ENCODE measurements around the gene STPG2. TPM values are rescaled to one million over a fixed set of nuclear protein-coding genes. Genes with fewer than 3 reads are reported as not detected.

The STPG2 gene
- total RNA-seq, 2 donors from 2014 or later = 0.66 to 1.6 TPM

- ATAC-seq = peak; percentile 86
- DNase-seq = peak; percentile 20 to 46 (median 30)
Observed at GRCh38 chr4:97866821-97867556, 276.3 kb downstream of the STPG2 start.

GRCh38 chr4:97851115-97851514 is 292.2 kb downstream of the STPG2 start:
- Histone ChIP-seq H3K9me3 (no peaks in the 10 kb centered on the region), H3K27ac (no peak overlapping the region), H3K36me3 (replicated peaks in 1 of 2; ENCODE audit: insufficient read depth in 1 of 2, low read depth in 2 of 2) (no peaks in the 10 kb centered on the region), H3K27me3 (no peaks in the 10 kb centered on the region), H3K4me1 (no peaks in the 10 kb centered on the region), H3K4me3 (no peak overlapping the region)
- ATAC-seq (no peak), DNase-seq (no peak)
- TF ChIP-seq POLR2A (IDR thresholded peaks at IDR 0.05) = no peak
- TF ChIP-seq CTCF (IDR thresholded peaks at IDR 0.05) = no peak
- intact Hi-C loops (cut with DNase I) = no loop called here
- WGBS, 2 donors = 35 to 51% methylated on average over 1 of the region's 1 CpG

More at GRCh38 chr4:97866821-97867556, 276.3 kb downstream of the STPG2 start:
- intact Hi-C loops (cut with DNase I) = no loop called here
- peak overlapping the region in 1 of 4 donors; percentile 3 for H3K27ac ChIP-seq
- H3K4me1 ChIP-seq = peaks cover 23% of the 10 kb centered on the region
- TF ChIP-seq CTCF (IDR thresholded peaks at IDR 0.05) (no peak), POLR2A (IDR thresholded peaks at IDR 0.05) (no peak)
- no peaks in the 10 kb centered on the region for H3K9me3 ChIP-seq
- H3K27me3 ChIP-seq = no peaks in the 10 kb centered on the region
- no peak overlapping the region for H3K4me3 ChIP-seq
- H3K36me3 ChIP-seq (replicated peaks in 1 of 2; ENCODE audit: insufficient read depth in 1 of 2, low read depth in 2 of 2) = no peaks in the 10 kb centered on the region

- ATAC-seq (no peak), DNase-seq (no peak)
- TF ChIP-seq POLR2A (IDR thresholded peaks at IDR 0.05) (no peak), CTCF (IDR thresholded peaks at IDR 0.05) (no peak)
- Histone ChIP-seq H3K4me1 (no peaks in the 10 kb centered on the region), H3K27ac (no peak overlapping the region), H3K36me3 (replicated peaks in 1 of 2; ENCODE audit: insufficient read depth in 1 of 2, low read depth in 2 of 2) (no peaks in the 10 kb centered on the region), H3K9me3 (no peaks in the 10 kb centered on the region), H3K27me3 (no peaks in the 10 kb centered on the region), H3K4me3 (no peak overlapping the region)
- intact Hi-C loops (cut with DNase I) = no loop called here
Observed at GRCh38 chr4:97845758-97846157, 297.5 kb downstream of the STPG2 start.

- no peak for ATAC-seq
- no peaks in the 10 kb centered on the region for H3K9me3 ChIP-seq
- H3K4me1 ChIP-seq = no peaks in the 10 kb centered on the region
- H3K36me3 ChIP-seq (replicated peaks in 1 of 2; ENCODE audit: insufficient read depth in 1 of 2, low read depth in 2 of 2) = no peaks in the 10 kb centered on the region
- intact Hi-C loops (cut with DNase I) = no loop called here
- no peak for DNase-seq
- H3K4me3 ChIP-seq = no peak overlapping the region
- WGBS, 2 donors = 64 to 69% methylated on average over 1 of the region's 1 CpG
- no peak overlapping the region for H3K27ac ChIP-seq
- H3K27me3 ChIP-seq = no peaks in the 10 kb centered on the region
- TF ChIP-seq POLR2A (IDR thresholded peaks at IDR 0.05) = no peak
- no peak for TF ChIP-seq CTCF (IDR thresholded peaks at IDR 0.05)
Observed at GRCh38 chr4:97841512-97841911, 301.8 kb downstream of the STPG2 start.

DNA sequence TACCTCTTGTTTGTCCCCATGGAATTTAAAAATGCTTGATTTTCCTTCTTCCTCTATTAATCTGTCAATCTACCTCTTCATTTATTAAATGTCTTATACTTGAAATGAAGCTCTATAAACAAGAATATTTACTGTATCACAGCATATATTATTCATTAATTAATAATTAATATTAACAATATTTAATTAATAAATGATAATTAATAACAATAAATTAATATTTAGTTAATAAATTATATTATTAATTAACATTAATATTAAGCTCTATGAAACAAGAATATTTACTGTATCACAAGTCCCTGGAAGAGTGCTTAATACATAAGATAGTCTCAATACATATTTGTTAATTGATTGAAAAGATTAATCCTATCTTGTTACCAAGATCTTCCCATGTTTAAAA is 306.6 kb downstream of the STPG2 start:
- TF ChIP-seq POLR2A (IDR thresholded peaks at IDR 0.05) (no peak), CTCF (IDR thresholded peaks at IDR 0.05) (no peak)
- no peaks in the 10 kb centered on the region for H3K4me1 ChIP-seq
- no peaks in the 10 kb centered on the region for H3K27me3 ChIP-seq
- H3K27ac ChIP-seq = no peak overlapping the region
- ATAC-seq (no peak), DNase-seq (no peak)
- intact Hi-C loops (cut with DNase I) = no loop called here
- H3K4me3 ChIP-seq = no peak overlapping the region
- no peaks in the 10 kb centered on the region for H3K36me3 ChIP-seq (replicated peaks in 1 of 2; ENCODE audit: insufficient read depth in 1 of 2, low read depth in 2 of 2)
- H3K9me3 ChIP-seq = no peaks in the 10 kb centered on the region
